K562 (cell line): ENCODE data around the gene PHTF2. TPM values are rescaled to one million over a fixed set of nuclear protein-coding genes. Genes with fewer than 3 reads are reported as not detected.

Source experiments
- ATAC-seq: fragments of 200-7000 bp; cut with Tn5 transposase; 3 replicates; pipeline ENCODE4 v1.9.1; 2020; ENCODE audit warnings: moderate library complexity
- BruUV-seq: library from RNA; stranded (reverse); fragments of 400-500 nt; replicated peaks from 2 replicates; lab custom pipeline; 2021; lab: Mats Ljungman, UMichigan
- CTCF ChIA-PET: fragments of 300-600 bp; formaldehyde crosslinking; extraction: SDS; loops from one replicate; lab custom pipeline; 2021; ENCODE audit warnings: low intra/inter-chr PET ratio; lab: Yijun Ruan, JAX
- POLR2A ChIA-PET: fragments of 300-600, 350-650 bp; sonication (Branson Sonifier 250); formaldehyde crosslinking; extraction: SDS; loops from one replicate; lab custom pipeline; 2021; ENCODE audit warnings: antibody characterized with exemption, inconsistent platforms; lab: Yijun Ruan, JAX
- DNase-seq, 4 experiments: peaks; one replicate each; pipeline versions ENCODE4 v3.0.0 to v3.0.0-alpha.2; 2011 to 2018; ENCODE audit warnings: low spot score in 3 of 4, mixed read lengths in 3 of 4; ENCODE audit errors: extremely low read depth in 1 of 4
- FAIRE-seq: peaks from 2 replicates; lab custom pipeline; 2011; peaks lifted over from hg19 to GRCh38; lab: Jason Lieb, UNC
- H2AFZ ChIP-seq: 2 replicates; pipeline ENCODE4 v1.6.0; 2011; ENCODE audit warnings: low read depth, low read length, control low read depth, inconsistent platforms
- H3K27ac ChIP-seq: fragments of 200-600 bp; 3 replicates; pipeline ENCODE4 v1.8.0; 2011; ENCODE audit warnings: low read depth, mild to moderate bottlenecking, control low read depth, inconsistent platforms, low read length, moderate library complexity, mixed read lengths; ENCODE audit errors: extremely low read depth
- H3K27me3 ChIP-seq, 2 experiments: fragments of 300-600 bp in 1 of 2; 2 replicates in 1 of 2; 3 replicates in 1 of 2; pipeline versions ENCODE4 v1.6.0 to v1.8.0; 2011; ENCODE audit warnings: inconsistent platforms in 2 of 2, low read length in 2 of 2, mild to moderate bottlenecking in 1 of 2, mixed read lengths in 1 of 2, moderate library complexity in 1 of 2; ENCODE audit not compliant: control insufficient read depth in 2 of 2, insufficient read depth in 2 of 2
- H3K36me3 ChIP-seq: fragments of 300-600 bp; 3 replicates; pipeline ENCODE4 v1.8.0; 2011; ENCODE audit warnings: mild to moderate bottlenecking, low read length, inconsistent platforms; ENCODE audit not compliant: control insufficient read depth, insufficient read depth
- H3K4me1 ChIP-seq, 2 experiments: fragments of 200-600 bp in 1 of 2; replicated peaks in 1 of 2; 2 replicates in 1 of 2; 3 replicates in 1 of 2; pipeline versions ENCODE4 v1.5.1 to v1.8.0; 2011; ENCODE audit warnings: inconsistent platforms in 2 of 2, low read length in 2 of 2, mild to moderate bottlenecking in 1 of 2, mixed read lengths in 1 of 2, moderate library complexity in 1 of 2; ENCODE audit not compliant: control insufficient read depth in 2 of 2, insufficient read depth in 2 of 2
- H3K4me2 ChIP-seq: 2 replicates; pipeline ENCODE4 v1.6.1; 2011; ENCODE audit warnings: low read length, control low read depth, inconsistent platforms, mixed read lengths; ENCODE audit not compliant: insufficient read depth
- H3K4me3 ChIP-seq: fragments of 200-600 bp; sonication (generic), shearing (Covaris generic); 2 replicates; pipeline ENCODE4 v1.5.1; 2016; ENCODE audit warnings: control low read depth, inconsistent platforms
- H3K79me2 ChIP-seq: fragments of 200-600 bp; 3 replicates; pipeline ENCODE4 v1.8.0; 2011; ENCODE audit warnings: low read length, inconsistent platforms; ENCODE audit not compliant: control insufficient read depth, insufficient read depth
- H3K9ac ChIP-seq, 2 experiments: 2 replicates each; pipeline versions ENCODE4 v1.6.0 to v1.6.1; 2011; ENCODE audit warnings: low read depth in 2 of 2, low read length in 2 of 2, control low read depth in 1 of 2, inconsistent platforms in 1 of 2, mild to moderate bottlenecking in 1 of 2, mixed read lengths in 1 of 2; ENCODE audit not compliant: insufficient read depth in 1 of 2
- H3K9me1 ChIP-seq: one replicate; pipeline ENCODE4 v1.6.0; 2011; ENCODE audit warnings: inconsistent platforms, mild to moderate bottlenecking, low read length, moderate library complexity; ENCODE audit not compliant: control insufficient read depth, insufficient read depth
- H3K9me3 ChIP-seq: replicated peaks from 2 replicates; pipeline ENCODE4 v1.5.1; 2011; ENCODE audit warnings: low read depth, low read length, inconsistent platforms; ENCODE audit not compliant: control insufficient read depth, insufficient read depth
- H4K20me1 ChIP-seq: replicated peaks from 2 replicates; pipeline ENCODE4 v1.6.1; 2011; ENCODE audit warnings: low read length, inconsistent platforms, mixed read lengths; ENCODE audit not compliant: control insufficient read depth, insufficient read depth
- ARID1B ChIP-seq: fragments of 450-650 bp; IDR thresholded peaks from 2 replicates; pipeline ENCODE4 v1.6.1; 2016; ENCODE audit warnings: antibody characterized with exemption, mild to moderate bottlenecking, inconsistent platforms
- CBFA2T2 ChIP-seq: fragments of 450-650 bp; conservative IDR thresholded peaks from 2 replicates; pipeline ENCODE4 v1.6.1; 2017; ENCODE audit warnings: mild to moderate bottlenecking
- DNMT1 ChIP-seq: fragments of 450-650 bp; IDR thresholded peaks from 2 replicates; pipeline ENCODE4 v1.6.1; 2016; ENCODE audit warnings: antibody characterized with exemption, mild to moderate bottlenecking
- FUS ChIP-seq: fragments of 200-400 bp; formaldehyde crosslinking; optimal IDR thresholded peaks from 2 replicates; pipeline ENCODE3; 2017; ENCODE audit warnings: low read depth, low read length
- HDAC3 ChIP-seq: fragments of 450-650 bp; IDR thresholded peaks from 2 replicates; pipeline ENCODE4 v1.6.1; 2018; ENCODE audit warnings: borderline replicate concordance, mild to moderate bottlenecking, moderate library complexity; ENCODE audit not compliant: partially characterized antibody
- HNRNPLL ChIP-seq: fragments of 200-400 bp; formaldehyde crosslinking; IDR thresholded peaks from 2 replicates; pipeline ENCODE4 v1.6.1; 2017; ENCODE audit warnings: low read length, low read depth, mild to moderate bottlenecking; ENCODE audit not compliant: poor library complexity, severe bottlenecking
- KAT2B ChIP-seq: IDR thresholded peaks from one replicate; pipeline ENCODE4 v1.6.1; 2012; ENCODE audit warnings: low read depth, mild to moderate bottlenecking, control low read depth, inconsistent platforms, low read length, moderate library complexity
- MAZ ChIP-seq, 2 experiments: fragments of 450-650 bp in 1 of 2; sonication (generic) in 1 of 2; formaldehyde crosslinking; IDR thresholded peaks in 1 of 2; conservative IDR thresholded peaks in 1 of 2; 2 replicates each; pipeline versions ENCODE4 v1.4.0 to v1.5.0; 2020; ENCODE audit warnings: mild to moderate bottlenecking in 1 of 2, missing genetic modification reagents in 1 of 2
- MEF2A ChIP-seq: IDR thresholded peaks from 2 replicates; pipeline ENCODE4 v1.6.1; 2011; ENCODE audit warnings: low read depth, mild to moderate bottlenecking, low read length, moderate library complexity; ENCODE audit not compliant: control insufficient read depth
- MTA3 ChIP-seq: fragments of 450-650 bp; formaldehyde crosslinking; IDR thresholded peaks from 2 replicates; pipeline ENCODE4 v1.6.1; 2017; ENCODE audit warnings: mild to moderate bottlenecking, borderline replicate concordance
- NFRKB ChIP-seq: fragments of 450-650 bp; IDR thresholded peaks from 2 replicates; pipeline ENCODE4 v1.6.1; 2016; ENCODE audit warnings: low read depth
- POLR2AphosphoS5 ChIP-seq: IDR thresholded peaks from 2 replicates; pipeline ENCODE4 v1.6.1; 2011; ENCODE audit warnings: mild to moderate bottlenecking, low read depth, low read length, moderate library complexity; ENCODE audit not compliant: control insufficient read depth, insufficient read depth
- SMC3 ChIP-seq: conservative IDR thresholded peaks from 2 replicates; pipeline ENCODE4 v1.6.1; 2011; ENCODE audit warnings: low read depth, low read length, improper control_type of control experiment; ENCODE audit not compliant: insufficient read depth
- STAT5A ChIP-seq: IDR thresholded peaks from 2 replicates; pipeline ENCODE4 v1.6.1; 2012; ENCODE audit warnings: low read length, inconsistent platforms, borderline replicate concordance
- TFAP4 ChIP-seq: sonication (generic); formaldehyde crosslinking; IDR thresholded peaks from 2 replicates; pipeline ENCODE4 v1.8.0; 2022; ENCODE audit warnings: missing genetic modification reagents, mild to moderate bottlenecking, moderate library complexity, borderline replicate concordance
- TSC22D4 ChIP-seq: fragments of 450-650 bp; IDR thresholded peaks from 2 replicates; pipeline ENCODE4 v1.6.1; 2016; ENCODE audit warnings: missing genetic modification characterization, missing biosample characterization, control low read depth
- ZNF445 ChIP-seq: fragments of 250-450 bp; sonication (Bioruptor Pico); IDR thresholded peaks from 2 replicates; pipeline ENCODE4 v1.4.0; 2020; ENCODE audit warnings: low read depth, mild to moderate bottlenecking, moderate library complexity
- ZNF511 ChIP-seq: sonication (generic); formaldehyde crosslinking; IDR thresholded peaks from 2 replicates; pipeline ENCODE4 v1.8.0; 2022; ENCODE audit warnings: mild to moderate bottlenecking, missing genetic modification reagents
- ZNF589 ChIP-seq: fragments of 200-800 bp; sonication (Bioruptor generic); IDR thresholded peaks from 2 replicates; pipeline ENCODE4 v1.6.1; 2016; ENCODE audit warnings: low read depth, missing genetic modification characterization, missing compliant biosample characterization
- WGBS: fragments of 100-300 bp; shearing (Covaris generic); methylation state at CpG from one replicate; pipeline ENCODE4 v1.1.6; 2016; ENCODE audit warnings: low coverage, mixed read lengths; ENCODE audit not compliant: insufficient coverage; ENCODE audit errors: missing lambda C conversion rate; 5-methylcytosine and 5-hydroxymethylcytosine counted together
- in situ Hi-C: fragments of 300-500 bp; cut with MboI; formaldehyde crosslinking; loops from 4 replicates; pipeline ENCODE4 v1.15.0; 2018; ENCODE audit warnings: inconsistent platforms, mixed read lengths
- intact Hi-C: fragments of 100-400 bp; cut with micrococcal nuclease; formaldehyde crosslinking; loops from 2 replicates; pipeline ENCODE4 v1.14.2; 2022
- polyA plus RNA-seq, 8 experiments: library from polyadenylated mRNA; depleted of rRNA in 4 of 8; stranded (reverse) in 5 of 8; unstranded in 3 of 8; fragments of >200 nt; fragmentation: Nextera tagmentation in 2 of 8; fragmentation: Illumina TruSeq in 1 of 8; extraction: Ambion mirVana in 2 of 8; extraction: Trizol in 1 of 8; gene quantifications; 2 replicates each; pipeline versions ENCODE4 v1.2.1 to v1.2.3, GENCODE V29; 2011 to 2014; ENCODE audit warnings: inconsistent platforms in 1 of 8, missing spikeins in 1 of 8
- total RNA-seq, 7 experiments: library from RNA; depleted of rRNA in 6 of 7; stranded (reverse); fragments of >200 nt in 6 of 7; fragmentation: Illumina TruSeq in 2 of 7; extraction: Trizol in 2 of 7; gene quantifications; 2 replicates each; pipeline versions ENCODE4 v1.2.1 to v1.2.3, GENCODE V29; 2011 to 2021; ENCODE audit warnings: low replicate concordance in 1 of 7
- TF ChIP-seq, protein P1 (sequence below): fragments of 250-450 bp; sonication (Bioruptor Pico); IDR thresholded peaks from 2 replicates; pipeline ENCODE4 v1.9.0; 2021; ENCODE audit warnings: mild to moderate bottlenecking

PHTF2 gene
- total and polyA plus RNA-seq, 9 of the 15 experiments (the other 6 are each of a cell fraction or from before 2014, with no cell fraction given), result 17.9 to 43.6 (median 25.4) TPM

GRCh38 chr7:77855371-77856083 lies 57.0 kb downstream of the PHTF2 start:
- peak; percentile 85 for ATAC-seq
- Histone ChIP-seq H2AFZ (no peak overlapping the region), H4K20me1 (no peaks in the 10 kb centered on the region), H3K4me3 (no peak overlapping the region), H3K27ac (no peak overlapping the region), H3K4me1 (peaks cover 6 to 9% of the 10 kb centered on the region in 2 experiments; a peak in 4 of 5 replicates), H3K9me3 (no peaks in the 10 kb centered on the region), H3K79me2 (peaks cover 62% of the 10 kb centered on the region), H3K4me2 (0 out of 2 replicates have a peak overlapping the region, but pooled peaks have one; percentile 7), H3K27me3 (no peaks in the 10 kb centered on the region), H3K36me3 (peaks cover 3% of the 10 kb centered on the region; the same call in 2 of the 3 replicates), H3K9ac (peak overlapping the region in 1 of 2 experiments; percentile 65; a peak in 1 of 4 replicates), H3K9me1 (no peaks in the 10 kb centered on the region)
- WGBS, result 46% methylated on average over 6 of the region's 7 CpGs
- CTCF ChIA-PET, result no interaction called here
- in situ Hi-C loops, result no loop called here
- peak; percentile 33 to 74 (median 47) for DNase-seq
- intact Hi-C loops, result no loop called here
- POLR2A ChIA-PET, result interaction anchor here (0.6 to 1.0 kb wide), 3 partner anchors 10 to 463 kb away, joined by 3 to 5 read pairs (median 3); no protein-coding TSS in a partner anchor
- FAIRE-seq, result peak; percentile 19
- BruUV-seq, result no TSS peak
- TF ChIP-seq ZNF445, result no peak
- TF ChIP-seq TSC22D4 (tag), result no peak
- TF ChIP-seq, protein P1, sequence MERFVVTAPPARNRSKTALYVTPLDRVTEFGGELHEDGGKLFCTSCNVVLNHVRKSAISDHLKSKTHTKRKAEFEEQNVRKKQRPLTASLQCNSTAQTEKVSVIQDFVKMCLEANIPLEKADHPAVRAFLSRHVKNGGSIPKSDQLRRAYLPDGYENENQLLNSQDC (CRISPR knock-in tag), result no peak
- no peak for TF ChIP-seq ZNF511 (CRISPR knock-in tag)
- 0 out of 2 replicates have a peak, but pooled peaks have one; percentile 15 for TF ChIP-seq STAT5A
- TF ChIP-seq MTA3, result no peak
- TF ChIP-seq SMC3, result no peak
- TF ChIP-seq CBFA2T2, result peak; percentile 63
- no peak for TF ChIP-seq FUS
- no peak for TF ChIP-seq DNMT1
- no peak for TF ChIP-seq POLR2AphosphoS5
- no peak for TF ChIP-seq NFRKB
- TF ChIP-seq ZNF589 (CRISPR knock-in tag), result no peak
- TF ChIP-seq MEF2A, result no peak
- no peak for TF ChIP-seq HDAC3
- TF ChIP-seq KAT2B, result no peak
- peak; percentile 85 for TF ChIP-seq ARID1B
- TF ChIP-seq TFAP4 (CRISPR knock-in tag), result peak; percentile 30; the same call in 1 of the 2 replicates
- TF ChIP-seq HNRNPLL, result no peak
- TF ChIP-seq MAZ (CRISPR knock-in tag; conservative IDR thresholded peaks at IDR 0.05 in 1 of 2, IDR thresholded peaks at IDR 0.05 in 1 of 2), result no peak
